VCaP (cell line): ENCODE measurements around the gene CAMTA1.

Experiments
- H3K27ac ChIP-seq: fragments of 450-650 bp; 2 replicates; pipeline ENCODE4 v1.5.1; 2017
- TF ChIP-seq, protein P1 (sequence below): fragments of 450-650 bp; conservative IDR thresholded peaks from 2 replicates; pipeline ENCODE4 v1.5.1; 2017; ENCODE audit warnings: mild to moderate bottlenecking, moderate library complexity

CAMTA1 gene

DNA sequence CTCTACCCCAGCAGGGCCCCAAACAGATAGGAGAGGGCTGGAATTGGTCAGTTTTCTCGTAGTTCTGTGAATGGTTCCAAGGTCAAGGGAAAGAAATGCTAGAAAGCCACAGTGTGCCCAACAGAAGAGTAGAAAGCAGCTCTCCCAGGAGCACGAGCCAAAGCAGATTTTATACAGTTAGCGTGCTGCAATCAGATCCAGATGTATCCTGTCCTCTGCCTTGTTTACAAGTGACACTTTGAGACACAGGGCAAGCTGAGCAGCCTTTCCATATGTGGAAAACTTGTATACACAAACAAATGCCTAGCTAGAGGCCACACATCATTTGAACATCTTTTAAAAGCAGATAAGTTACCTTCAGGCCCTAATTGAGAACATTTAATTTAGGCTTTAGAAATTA lies 992.3 kb downstream of the CAMTA1 start:
- TF ChIP-seq, protein P1, sequence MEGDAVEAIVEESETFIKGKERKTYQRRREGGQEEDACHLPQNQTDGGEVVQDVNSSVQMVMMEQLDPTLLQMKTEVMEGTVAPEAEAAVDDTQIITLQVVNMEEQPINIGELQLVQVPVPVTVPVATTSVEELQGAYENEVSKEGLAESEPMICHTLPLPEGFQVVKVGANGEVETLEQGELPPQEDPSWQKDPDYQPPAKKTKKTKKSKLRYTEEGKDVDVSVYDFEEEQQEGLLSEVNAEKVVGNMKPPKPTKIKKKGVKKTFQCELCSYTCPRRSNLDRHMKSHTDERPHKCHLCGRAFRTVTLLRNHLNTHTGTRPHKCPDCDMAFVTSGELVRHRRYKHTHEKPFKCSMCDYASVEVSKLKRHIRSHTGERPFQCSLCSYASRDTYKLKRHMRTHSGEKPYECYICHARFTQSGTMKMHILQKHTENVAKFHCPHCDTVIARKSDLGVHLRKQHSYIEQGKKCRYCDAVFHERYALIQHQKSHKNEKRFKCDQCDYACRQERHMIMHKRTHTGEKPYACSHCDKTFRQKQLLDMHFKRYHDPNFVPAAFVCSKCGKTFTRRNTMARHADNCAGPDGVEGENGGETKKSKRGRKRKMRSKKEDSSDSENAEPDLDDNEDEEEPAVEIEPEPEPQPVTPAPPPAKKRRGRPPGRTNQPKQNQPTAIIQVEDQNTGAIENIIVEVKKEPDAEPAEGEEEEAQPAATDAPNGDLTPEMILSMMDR, result no peak
- no peak overlapping the region for H3K27ac ChIP-seq

DNA sequence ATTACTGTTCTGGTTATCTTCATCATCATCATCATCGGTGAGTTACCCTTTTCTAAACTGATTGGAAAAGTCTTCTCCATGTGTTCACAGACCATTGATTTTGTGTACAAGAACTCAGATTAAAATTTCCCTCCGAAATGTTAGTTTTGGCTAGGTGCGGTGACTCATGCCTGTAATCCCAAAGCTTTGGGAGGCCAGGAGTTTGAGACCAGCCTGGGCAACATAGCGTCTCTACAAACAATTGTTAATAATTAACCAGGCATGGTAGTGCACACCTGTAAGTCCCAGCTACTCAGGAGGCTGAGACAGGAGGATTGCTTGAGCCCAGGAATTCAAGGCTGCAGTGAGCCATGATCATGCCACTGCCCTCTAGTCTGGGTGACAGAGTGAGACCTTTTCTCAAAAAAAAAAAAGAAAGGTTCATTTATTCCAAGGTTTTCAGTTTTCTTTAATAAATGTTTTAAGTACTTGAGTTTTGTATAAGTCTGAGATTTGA lies 992.9 kb downstream of the CAMTA1 start:
- TF ChIP-seq, protein P1, result no peak
- no peak overlapping the region for H3K27ac ChIP-seq

DNA sequence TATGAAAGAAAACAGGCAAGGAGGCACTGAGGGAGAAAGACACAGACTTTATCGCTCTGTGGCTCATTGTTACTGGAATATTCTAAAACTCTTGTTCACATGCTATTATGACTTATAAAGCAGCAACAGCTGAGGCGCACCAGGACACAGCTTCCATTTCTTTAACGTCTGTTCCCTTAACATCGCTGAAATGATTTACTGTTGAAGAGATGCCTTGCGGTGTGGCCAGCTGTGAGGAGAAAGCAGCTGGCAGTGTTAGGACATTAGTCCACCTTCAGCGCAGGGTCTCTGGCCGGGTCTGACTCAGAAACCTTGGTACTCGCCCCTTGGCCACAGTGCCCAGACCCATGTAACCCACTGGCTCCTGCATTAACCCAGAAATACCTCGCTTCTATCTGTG lies 995.7 kb downstream of the CAMTA1 start:
- TF ChIP-seq, protein P1, result no peak

DNA sequence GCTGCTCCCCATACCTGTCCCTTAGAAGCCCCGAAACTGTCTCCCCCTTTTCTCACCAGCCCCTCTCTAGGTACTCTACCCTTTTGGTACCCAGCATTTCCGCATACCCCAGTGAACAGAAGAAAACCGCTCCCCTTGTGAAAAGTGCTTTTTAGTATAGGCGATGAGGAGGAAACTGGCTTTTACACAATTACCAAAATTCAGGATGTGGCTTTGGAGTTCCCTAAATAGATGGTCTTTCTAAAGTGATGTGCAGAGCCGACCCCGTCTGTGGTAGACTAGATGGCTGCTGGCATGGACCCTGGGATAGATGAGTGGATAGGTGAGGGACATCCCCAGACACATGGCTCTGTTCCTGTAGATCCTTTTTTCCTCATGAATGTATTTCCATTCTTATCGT lies 996.2 kb downstream of the CAMTA1 start:
- TF ChIP-seq, protein P1, result no peak
- no peak overlapping the region for H3K27ac ChIP-seq

More for the DNA sequence above, 995.7 kb downstream of the CAMTA1 start:
- no peak overlapping the region for H3K27ac ChIP-seq

DNA sequence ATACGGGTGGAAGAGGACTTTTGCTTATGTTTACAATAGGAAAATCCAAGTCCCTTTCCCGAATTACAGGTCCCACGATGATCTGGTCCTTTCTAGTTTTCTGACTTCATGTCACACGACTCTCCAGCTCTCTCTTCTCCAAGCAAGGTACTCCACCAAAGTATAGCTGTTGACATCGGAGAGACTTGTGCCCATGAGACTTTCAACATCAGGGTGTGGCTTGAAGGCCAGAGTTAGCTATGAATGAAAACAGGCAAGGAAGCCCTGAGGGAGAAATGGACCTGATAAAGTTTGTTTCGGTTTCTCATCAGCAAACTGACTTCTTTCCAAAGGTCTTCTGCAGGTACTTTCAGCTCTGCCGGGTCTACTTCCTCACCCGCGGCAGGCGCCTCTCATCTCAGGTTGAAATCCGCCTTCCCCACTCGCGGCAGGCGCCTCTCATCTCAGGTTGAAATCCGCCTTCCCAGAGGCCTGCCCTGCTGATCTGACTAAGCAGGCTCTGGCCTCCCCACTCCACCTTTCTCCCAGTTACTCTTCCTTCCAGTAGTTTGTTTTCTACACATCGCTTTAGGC lies 996.8 kb downstream of the CAMTA1 start:
- TF ChIP-seq, protein P1, result no peak
- no peak overlapping the region for H3K27ac ChIP-seq

DNA sequence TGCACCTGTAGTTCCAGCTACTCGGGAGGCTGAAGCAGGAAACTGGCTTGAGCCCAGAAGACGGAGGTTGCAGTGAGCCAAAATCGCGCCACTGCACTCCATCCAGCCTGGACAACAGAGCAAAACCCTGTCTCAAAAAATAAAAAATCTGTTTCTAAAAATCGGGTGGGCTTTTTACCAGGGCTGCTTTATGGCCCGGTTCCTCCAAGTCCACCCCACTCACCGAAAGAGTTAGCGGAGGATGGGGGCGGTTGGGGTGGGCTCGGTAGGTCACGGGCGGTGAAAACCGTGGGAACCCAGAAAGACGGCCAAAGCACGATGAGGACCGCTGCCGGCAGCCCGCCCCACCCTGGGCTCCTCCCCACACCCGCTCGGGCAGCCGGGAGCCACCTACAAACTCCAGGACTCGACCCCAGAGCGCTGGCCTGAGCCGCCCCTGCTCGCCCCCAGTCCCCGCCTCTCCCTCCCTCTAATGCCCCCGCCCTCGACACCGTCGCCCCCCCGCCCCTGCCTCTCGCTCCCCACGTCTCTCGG lies 998.0 kb downstream of the CAMTA1 start:
- H3K27ac ChIP-seq, result peak overlapping the region; percentile 62; the same call in 1 of the 2 replicates
- TF ChIP-seq, protein P1, result no peak

DNA sequence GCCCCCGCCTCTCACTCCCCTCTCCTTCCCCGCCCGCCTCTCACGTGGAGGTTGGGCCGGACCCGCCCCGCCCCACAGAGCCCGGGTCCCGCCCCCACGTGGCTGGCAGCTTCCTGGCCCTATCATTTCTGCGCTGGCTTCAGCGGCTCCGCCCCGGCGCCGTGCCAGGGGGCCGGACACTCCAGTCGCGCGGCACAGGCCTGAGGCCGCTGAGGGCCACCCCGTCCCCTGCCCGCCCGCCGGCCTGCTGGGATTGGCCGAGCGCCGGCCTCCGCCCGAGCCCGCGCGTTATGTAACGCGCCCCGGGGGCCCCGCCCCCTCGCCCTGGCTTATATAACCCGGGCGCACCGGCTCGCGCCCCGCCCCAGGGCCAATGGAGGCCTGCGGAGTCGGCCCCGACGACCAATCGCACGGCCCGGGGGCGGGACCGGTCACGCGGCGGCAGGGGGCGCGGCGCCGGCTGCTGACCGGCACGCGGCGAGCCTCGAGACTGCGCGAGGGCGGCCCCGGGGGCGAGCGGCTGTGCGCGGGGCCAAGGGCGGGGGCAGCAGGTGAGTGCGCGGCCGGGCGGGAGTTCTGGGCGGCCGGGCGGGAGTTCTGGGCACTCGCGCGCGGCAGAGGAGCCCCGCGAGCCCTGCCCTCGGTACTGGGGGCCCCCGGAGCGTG lies 998.7 kb downstream of the CAMTA1 start, which contains the start of gene PER3:
Gene PER3 (plus strand): TSS at position 466 of the 666 bp plus-strand sequence. CDS start 587 bp downstream, outside the sequence.
- TF ChIP-seq, protein P1, result no peak
- H3K27ac ChIP-seq, result peak within 1 kb of the TSS; percentile 62; the same call in 1 of the 2 replicates
